HEK293T (cell line): ENCODE data around the gene HSD17B12.

ENCODE experiments used
- CTCF ChIA-PET: fragments of 350-600 bp; formaldehyde crosslinking; extraction: SDS; loops from one replicate; lab custom pipeline; 2021; ENCODE audit warnings: antibody characterized with exemption, inconsistent platforms; lab: Yijun Ruan, JAX
- POLR2A ChIA-PET: fragments of 350-600 bp; formaldehyde crosslinking; extraction: SDS; loops from one replicate; lab custom pipeline; 2020; ENCODE audit warnings: antibody characterized with exemption, inconsistent platforms; lab: Yijun Ruan, JAX
- DNase-seq: peaks from one replicate; pipeline ENCODE4 v3.0.0; 2012; ENCODE audit warnings: mixed read lengths; ENCODE audit errors: extremely low spot score
- ARNT ChIP-seq: fragments of 450-650 bp; IDR thresholded peaks from 2 replicates; pipeline ENCODE4 v1.6.1; 2017; ENCODE audit warnings: mild to moderate bottlenecking
- BHLHE40 ChIP-seq: fragments of 450-650 bp; IDR thresholded peaks from 2 replicates; pipeline ENCODE4 v1.6.1; 2016; ENCODE audit warnings: mild to moderate bottlenecking, moderate library complexity, borderline replicate concordance
- CTBP1 ChIP-seq: fragments of 450-650 bp; IDR thresholded peaks from 2 replicates; pipeline ENCODE4 v1.6.1; 2016; ENCODE audit warnings: borderline replicate concordance
- ELF4 ChIP-seq: fragments of 450-650 bp; IDR thresholded peaks from 2 replicates; pipeline ENCODE4 v1.6.1; 2017; ENCODE audit warnings: antibody characterized with exemption
- FOXA1 ChIP-seq: fragments of 450-650 bp; IDR thresholded peaks from 2 replicates; pipeline ENCODE4 v1.6.1; 2016; ENCODE audit warnings: mild to moderate bottlenecking
- FOXK2 ChIP-seq: fragments of 450-650 bp; IDR thresholded peaks from 2 replicates; pipeline ENCODE4 v1.6.1; 2016; ENCODE audit warnings: mild to moderate bottlenecking
- FOXM1 ChIP-seq: fragments of 450-650 bp; IDR thresholded peaks from 2 replicates; pipeline ENCODE4 v1.6.1; 2017; ENCODE audit warnings: mild to moderate bottlenecking, borderline replicate concordance
- HDGF ChIP-seq: fragments of 450-650 bp; IDR thresholded peaks from 2 replicates; pipeline ENCODE4 v1.6.1; 2017; ENCODE audit warnings: antibody characterized with exemption, borderline replicate concordance
- L3MBTL2 ChIP-seq: fragments of 450-650 bp; conservative IDR thresholded peaks from 2 replicates; pipeline ENCODE4 v1.6.1; 2016; ENCODE audit warnings: mild to moderate bottlenecking
- LEF1 ChIP-seq: fragments of 450-650 bp; IDR thresholded peaks from 2 replicates; pipeline ENCODE4 v1.6.1; 2017; ENCODE audit warnings: mild to moderate bottlenecking, borderline replicate concordance
- NFRKB ChIP-seq: fragments of 450-650 bp; IDR thresholded peaks from 2 replicates; pipeline ENCODE4 v1.6.1; 2016; ENCODE audit warnings: mild to moderate bottlenecking, moderate library complexity
- PKNOX1 ChIP-seq: fragments of 450-650 bp; IDR thresholded peaks from 2 replicates; pipeline ENCODE4 v1.6.1; 2016
- SP1 ChIP-seq: fragments of 450-650 bp; IDR thresholded peaks from 2 replicates; pipeline ENCODE4 v1.6.1; 2017
- SUZ12 ChIP-seq: fragments of 450-650 bp; IDR thresholded peaks from 2 replicates; pipeline ENCODE4 v1.6.1; 2016; ENCODE audit warnings: mild to moderate bottlenecking
- TARDBP ChIP-seq: fragments of 450-650 bp; IDR thresholded peaks from 2 replicates; pipeline ENCODE4 v1.6.1; 2016
- ZNF384 ChIP-seq: fragments of 450-650 bp; IDR thresholded peaks from 2 replicates; pipeline ENCODE4 v1.6.1; 2016

HSD17B12 gene

GRCh38 chr11:43785318-43785717, 104.8 kb downstream of the HSD17B12 start:
- ChIA-PET CTCF (no interaction called here), POLR2A (no interaction called here)
- TF ChIP-seq ARNT (no peak), CTBP1 (no peak), NFRKB (no peak)
- DNase-seq: no peak

GRCh38 chr11:43786016-43786415, 105.5 kb downstream of the HSD17B12 start:
- CTCF ChIA-PET: no interaction called here
- TF ChIP-seq SP1: no peak
- TF ChIP-seq FOXM1: no peak
- no peak for TF ChIP-seq ZNF384
- TF ChIP-seq BHLHE40: no peak
- no peak for TF ChIP-seq ARNT
- TF ChIP-seq HDGF: no peak
- no peak for TF ChIP-seq FOXK2
- no peak for TF ChIP-seq NFRKB
- no peak for TF ChIP-seq L3MBTL2
- POLR2A ChIA-PET: no interaction called here
- DNase-seq: no peak

DNA sequence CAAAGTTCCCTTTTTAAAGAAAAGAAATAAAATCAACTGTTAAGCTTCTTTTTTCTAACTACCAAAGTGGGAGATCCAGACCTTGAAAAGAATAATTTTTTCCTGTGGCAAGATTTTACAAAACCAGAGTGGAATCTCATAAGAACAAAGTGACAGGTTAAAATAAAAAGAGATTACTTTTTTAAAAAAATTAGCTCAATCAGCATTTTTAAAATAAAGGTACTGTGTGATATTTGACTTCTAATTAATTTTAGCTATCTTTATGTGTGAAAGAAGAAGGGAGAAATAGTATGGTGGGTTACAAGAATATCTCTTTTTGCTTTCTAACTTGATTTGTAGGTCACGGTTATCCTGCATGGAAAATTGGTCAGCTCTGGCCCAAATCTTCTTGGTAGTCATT, 107.3 kb downstream of the HSD17B12 start:
- DNase-seq: no peak
- TF ChIP-seq ELF4: no peak
- no peak for TF ChIP-seq SUZ12
- TF ChIP-seq L3MBTL2: no peak
- no peak for TF ChIP-seq HDGF
- TF ChIP-seq NFRKB: no peak
- no peak for TF ChIP-seq ZNF384
- TF ChIP-seq LEF1: no peak
- TF ChIP-seq FOXM1: no peak
- TF ChIP-seq BHLHE40: no peak
- no peak for TF ChIP-seq SP1
- TF ChIP-seq CTBP1: no peak
- TF ChIP-seq FOXA1: no peak
- TF ChIP-seq TARDBP: no peak
- no peak for TF ChIP-seq ARNT
- ChIA-PET CTCF (no interaction called here), POLR2A (no interaction called here)

DNA sequence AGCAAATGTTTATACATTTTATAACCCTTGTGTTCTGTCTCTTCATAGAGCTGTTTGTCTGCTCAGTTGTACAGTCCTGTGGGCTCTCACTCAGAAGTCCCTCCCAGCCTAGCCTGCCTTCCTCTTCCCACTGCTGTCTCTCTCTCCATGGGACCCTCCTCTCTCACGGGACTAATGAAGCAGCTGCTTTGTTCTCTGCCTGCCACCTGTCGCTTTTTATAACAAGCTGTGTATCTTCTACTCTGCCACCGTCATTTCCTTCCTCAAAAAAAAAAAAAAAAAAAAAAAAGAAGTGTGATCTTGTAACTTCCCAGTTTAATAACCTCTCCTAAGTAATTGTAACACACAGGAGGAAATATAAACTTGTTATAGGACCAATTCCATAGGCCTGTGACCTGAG, 107.9 kb downstream of the HSD17B12 start:
- DNase-seq: no peak
- TF ChIP-seq FOXM1 (no peak), FOXK2 (no peak), HDGF (no peak), SP1 (no peak), FOXA1 (no peak), ZNF384 (no peak), L3MBTL2 (no peak), ELF4 (no peak), BHLHE40 (no peak), CTBP1 (no peak), NFRKB (no peak), PKNOX1 (no peak), LEF1 (no peak), TARDBP (no peak), SUZ12 (no peak), ARNT (no peak)
- POLR2A ChIA-PET: no interaction called here
- CTCF ChIA-PET: no interaction called here

GRCh38 chr11:43789700-43790443, 109.3 kb downstream of the HSD17B12 start:
- ChIA-PET CTCF (no interaction called here), POLR2A (no interaction called here)
- DNase-seq: no peak
- no peak for TF ChIP-seq SP1
- no peak for TF ChIP-seq PKNOX1
- TF ChIP-seq FOXM1: no peak

DNA sequence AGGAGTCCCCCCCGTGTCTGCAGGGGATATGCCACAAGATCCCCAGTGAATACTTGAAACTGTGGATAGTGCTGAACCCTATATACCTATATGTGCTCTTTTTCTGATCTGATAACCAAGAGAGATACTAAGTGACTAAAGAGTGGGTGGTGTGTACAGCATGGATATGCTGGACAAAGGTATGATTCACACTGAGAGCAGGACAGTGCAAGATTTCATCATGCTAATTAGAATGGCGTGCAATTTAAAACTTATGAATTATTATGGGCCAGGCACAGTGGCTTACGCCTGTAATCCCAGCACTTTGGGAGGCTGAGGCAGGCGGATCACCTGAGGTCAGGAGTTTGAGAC, 109.9 kb downstream of the HSD17B12 start:
- TF ChIP-seq FOXM1 (no peak), SP1 (no peak), NFRKB (no peak), L3MBTL2 (no peak), ELF4 (no peak), ZNF384 (no peak), FOXK2 (no peak), FOXA1 (no peak), TARDBP (no peak)
- no peak for DNase-seq
- POLR2A ChIA-PET: no interaction called here
- CTCF ChIA-PET: no interaction called here

- no peak for DNase-seq
- TF ChIP-seq HDGF (no peak), CTBP1 (no peak), L3MBTL2 (no peak), TARDBP (no peak), SP1 (no peak), LEF1 (no peak), FOXK2 (no peak), ARNT (no peak), ELF4 (no peak), BHLHE40 (no peak), FOXM1 (no peak)
- CTCF ChIA-PET: no interaction called here
- POLR2A ChIA-PET: no interaction called here
Measured at GRCh38 chr11:43797337-43797736, 116.8 kb downstream of the HSD17B12 start.
